Gastroesophageal sphincter (tissue), 4 donors: Measurements from ENCODE around the gene CPEB3. TPM values are rescaled to one million over a fixed set of nuclear protein-coding genes. Genes with fewer than 3 reads are reported as not detected.

Experiments
- ATAC-seq: fragments of 150-250 bp; one replicate; pipeline ENCODE4 v1.9.1; 2016; ENCODE audit warnings: mild to moderate bottlenecking, moderate library complexity
- H3K27ac ChIP-seq, 4 donors: fragments of 200-600 bp; sonication (generic) in 3 of 4; 1 replicate in 3 of 4; 2 replicates in 1 of 4; pipeline ENCODE4 v1.5.1; 2016 to 2019
- H3K27me3 ChIP-seq: fragments of 200-600 bp; sonication (generic); one replicate; pipeline ENCODE4 v1.5.1; 2019
- H3K36me3 ChIP-seq, 2 donors: fragments of 200-600 bp; sonication (generic); one replicate each; pipeline ENCODE4 v1.5.1; 2019; ENCODE audit warnings: control low read depth in 1 of 2
- H3K4me1 ChIP-seq, 3 donors: fragments of 200-600 bp; sonication (generic); 1 replicate in 2 of 3; 2 replicates in 1 of 3; pipeline ENCODE4 v1.5.1; 2016 to 2019; ENCODE audit warnings: control low read depth in 2 of 3
- H3K4me3 ChIP-seq, 2 donors: fragments of 200-600 bp; sonication (generic); one replicate each; pipeline ENCODE4 v1.5.1; 2019; ENCODE audit warnings: mild to moderate bottlenecking in 1 of 2, moderate library complexity in 1 of 2
- H3K9me3 ChIP-seq, 3 donors: fragments of 200-600 bp; sonication (generic); one replicate each; pipeline ENCODE4 v1.5.1; 2017 to 2019; ENCODE audit warnings: control low read depth in 2 of 3
- CTCF ChIP-seq, 4 experiments: fragments of 200-600 bp in 2 of 4; fragments of 450-650 bp in 2 of 4; sonication (generic) in 1 of 4; IDR thresholded peaks; one replicate each; pipeline ENCODE4 v1.5.1; 2017 to 2019; ENCODE audit warnings: antibody characterized with exemption in 4 of 4, mild to moderate bottlenecking in 2 of 4, moderate library complexity in 2 of 4
- EP300 ChIP-seq: sonication (generic); formaldehyde crosslinking; IDR thresholded peaks from one replicate; pipeline ENCODE4 v1.6.1; 2017; ENCODE audit warnings: antibody characterized with exemption, mild to moderate bottlenecking
- POLR2A ChIP-seq, 2 donors: fragments of 450-650 bp; IDR thresholded peaks; one replicate each; pipeline ENCODE4 v1.6.1; 2017; ENCODE audit warnings: antibody characterized with exemption in 2 of 2, mild to moderate bottlenecking in 2 of 2, moderate library complexity in 1 of 2
- POLR2AphosphoS5 ChIP-seq: sonication (generic); formaldehyde crosslinking; IDR thresholded peaks from one replicate; pipeline ENCODE4 v1.6.1; 2017; ENCODE audit warnings: antibody characterized with exemption
- WGBS, 2 donors: methylation state at CpG; one replicate each; pipeline ENCODE4 v1.1.5; 2018; ENCODE audit warnings: low coverage in 1 of 2; 5-methylcytosine and 5-hydroxymethylcytosine counted together
- total RNA-seq, 4 donors: library from RNA; depleted of rRNA; stranded (reverse); fragments of >200 nt; gene quantifications; one replicate each; pipeline ENCODE4 v1.1.0, GENCODE V29; 2016

The CPEB3 gene
- total RNA-seq, 4 donors from 2014 or later: 4.7 to 11.8 (median 9.7) TPM

GRCh38 chr10:92024700-92025099 lies 266.2 kb downstream of the CPEB3 start:
- H3K9me3 ChIP-seq: no peaks in the 10 kb centered on the region
- no peaks in the 10 kb centered on the region for H3K4me1 ChIP-seq
- WGBS, 2 donors: 84 to 86% methylated on average over 3 to 4 of the region's 4 CpGs
- ATAC-seq: no peak
- no peak overlapping the region for H3K4me3 ChIP-seq
- TF ChIP-seq CTCF (IDR thresholded peaks at IDR 0.05): no peak
- no peak for TF ChIP-seq EP300
- TF ChIP-seq POLR2AphosphoS5: no peak
- no peak for TF ChIP-seq POLR2A (IDR thresholded peaks at IDR 0.05)
- H3K36me3 ChIP-seq: peaks cover 5 to 93% of the 10 kb centered on the region in 2 donors
- H3K27ac ChIP-seq: no peak overlapping the region
- no peaks in the 10 kb centered on the region for H3K27me3 ChIP-seq

GRCh38 chr10:92014620-92015019 lies 276.3 kb downstream of the CPEB3 start:
- Histone ChIP-seq H3K27ac (no peak overlapping the region), H3K27me3 (no peaks in the 10 kb centered on the region), H3K4me1 (no peaks in the 10 kb centered on the region), H3K4me3 (no peak overlapping the region), H3K9me3 (no peaks in the 10 kb centered on the region), H3K36me3 (peaks cover 0 to 94% of the 10 kb centered on the region in 2 donors)
- TF ChIP-seq CTCF (IDR thresholded peaks at IDR 0.05): no peak
- no peak for TF ChIP-seq EP300
- no peak for TF ChIP-seq POLR2A (IDR thresholded peaks at IDR 0.05)
- TF ChIP-seq POLR2AphosphoS5: no peak
- no peak for ATAC-seq
- WGBS, 2 donors: 93 to 100% methylated on average over 1 of the region's 1 CpG

- no peaks in the 10 kb centered on the region for H3K27me3 ChIP-seq
- no peaks in the 10 kb centered on the region for H3K4me1 ChIP-seq
- H3K9me3 ChIP-seq: no peaks in the 10 kb centered on the region
- TF ChIP-seq CTCF (IDR thresholded peaks at IDR 0.05) (no peak), POLR2AphosphoS5 (no peak), POLR2A (IDR thresholded peaks at IDR 0.05) (no peak), EP300 (no peak)
- peaks cover 0 to 84% of the 10 kb centered on the region in 2 donors for H3K36me3 ChIP-seq
- no peak overlapping the region for H3K4me3 ChIP-seq
- 89 to 96% methylated on average over 2 of the region's 2 CpGs for WGBS, 2 donors
- no peak for ATAC-seq
- no peak overlapping the region for H3K27ac ChIP-seq
Measured at GRCh38 chr10:92011560-92012214, 279.2 kb downstream of the CPEB3 start.

GRCh38 chr10:92010047-92010735 lies 280.7 kb downstream of the CPEB3 start:
- Histone ChIP-seq H3K27me3 (no peaks in the 10 kb centered on the region), H3K4me1 (no peaks in the 10 kb centered on the region), H3K9me3 (no peaks in the 10 kb centered on the region), H3K36me3 (peaks cover 0 to 80% of the 10 kb centered on the region in 2 donors), H3K4me3 (no peak overlapping the region), H3K27ac (no peak overlapping the region)
- ATAC-seq: no peak
- TF ChIP-seq POLR2A (IDR thresholded peaks at IDR 0.05): no peak
- no peak for TF ChIP-seq CTCF (IDR thresholded peaks at IDR 0.05)
- TF ChIP-seq POLR2AphosphoS5: no peak
- TF ChIP-seq EP300: no peak

- peaks cover 0 to 80% of the 10 kb centered on the region in 2 donors for H3K36me3 ChIP-seq
- TF ChIP-seq POLR2AphosphoS5 (no peak), POLR2A (IDR thresholded peaks at IDR 0.05) (no peak), CTCF (IDR thresholded peaks at IDR 0.05) (no peak), EP300 (no peak)
- ATAC-seq: no peak
- H3K4me1 ChIP-seq: no peaks in the 10 kb centered on the region
- H3K27ac ChIP-seq: no peak overlapping the region
- peaks cover 0 to 5% (median 0%) of the 10 kb centered on the region in 3 donors for H3K9me3 ChIP-seq
- WGBS, 2 donors: 83 to 100% methylated on average over 1 of the region's 1 CpG
- no peaks in the 10 kb centered on the region for H3K27me3 ChIP-seq
- no peak overlapping the region for H3K4me3 ChIP-seq
Measured at GRCh38 chr10:92009445-92009844, 281.4 kb downstream of the CPEB3 start.
